Prostate gland (tissue), 2 donors: Measurements from ENCODE around the gene TAGLN. TPM values are rescaled to one million over a fixed set of nuclear protein-coding genes. Genes with fewer than 3 reads are reported as not detected.
A peak's percentile ranks its signal among the peaks of the same experiment; 100 is the strongest.

Source experiments
- DNase-seq: peaks from one replicate; pipeline ENCODE4 v3.0.0-alpha.2; 2019; ENCODE audit warnings: low spot score
- H3K27ac ChIP-seq, 2 donors: fragments of 200-600 bp; sonication (generic); 2 replicates each; pipeline ENCODE4 v1.5.1; 2017 to 2019
- H3K27me3 ChIP-seq: fragments of 200-600 bp; sonication (generic); replicated peaks from 2 replicates; pipeline ENCODE4 v1.5.1; 2019; ENCODE audit not compliant: insufficient read depth
- H3K36me3 ChIP-seq, 2 donors: fragments of 200-600 bp; sonication (generic); 1 replicate in 1 of 2; 2 replicates in 1 of 2; pipeline versions ENCODE4 v1.5.1 to v1.8.1; 2017 to 2019
- H3K4me1 ChIP-seq: fragments of 200-600 bp; sonication (generic); replicated peaks from 2 replicates; pipeline ENCODE4 v1.5.1; 2019
- H3K4me3 ChIP-seq, 2 donors: fragments of 200-600 bp; sonication (generic); 2 replicates each; pipeline ENCODE4 v1.5.1; 2017 to 2019
- H3K9me3 ChIP-seq: fragments of 200-600 bp; sonication (generic); 2 replicates; pipeline ENCODE4 v1.5.1; 2017
- POLR2A ChIP-seq: fragments of 450-650 bp; IDR thresholded peaks from one replicate; pipeline ENCODE4 v1.6.1; 2016; ENCODE audit warnings: antibody characterized with exemption, mild to moderate bottlenecking
- POLR2AphosphoS5 ChIP-seq: sonication (generic); formaldehyde crosslinking; IDR thresholded peaks from one replicate; pipeline ENCODE4 v1.6.1; 2017; ENCODE audit warnings: antibody characterized with exemption
- WGBS: methylation state at CpG from one replicate; pipeline ENCODE4 v1.1.5; 2018; 5-methylcytosine and 5-hydroxymethylcytosine counted together
- intact Hi-C: fragments of 100-400 bp; cut with DNase I; formaldehyde crosslinking; loops from one replicate; pipeline ENCODE4 v1.14.2; 2022
- total RNA-seq, 2 donors: library from RNA; depleted of rRNA; stranded (reverse); fragments of >200 nt; gene quantifications; one replicate each; pipeline ENCODE4 v1.1.0, GENCODE V29; 2016
- TF ChIP-seq, protein P1 (sequence below), 4 experiments: fragments of 200-600 bp in 2 of 4; fragments of 450-650 bp in 2 of 4; sonication (generic) in 2 of 4; IDR thresholded peaks; 1 replicate in 3 of 4; 2 replicates in 1 of 4; pipeline ENCODE4 v1.5.1; 2016 to 2019; ENCODE audit warnings: antibody characterized with exemption in 4 of 4, mild to moderate bottlenecking in 2 of 4, moderate library complexity in 2 of 4

TAGLN gene
- total RNA-seq, 2 donors from 2014 or later = 2,153 to 2,440 TPM

DNA sequence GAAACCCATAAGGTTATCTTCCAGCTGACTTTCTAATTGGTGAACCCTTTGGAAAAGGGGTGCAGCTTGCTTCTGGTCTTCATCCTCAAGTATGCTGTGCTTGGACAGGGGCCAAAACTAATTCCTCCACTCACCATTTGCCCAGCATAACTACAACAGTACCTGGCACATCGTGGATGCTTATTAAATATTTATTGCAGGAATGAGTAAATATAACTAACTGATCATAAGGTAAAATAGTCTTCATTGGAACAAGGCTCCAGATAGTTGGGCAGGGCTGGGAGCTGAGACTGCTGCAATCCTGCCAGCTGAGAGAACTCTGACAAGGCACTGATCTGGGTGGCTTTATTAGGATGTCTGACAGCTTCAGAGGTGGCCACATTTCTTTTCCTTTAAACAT, 23.0 kb upstream of the TAGLN start:
- peaks cover 10% of the 10 kb centered on the region for H3K4me1 ChIP-seq
- no peaks in the 10 kb centered on the region for H3K9me3 ChIP-seq
- no peaks in the 10 kb centered on the region for H3K36me3 ChIP-seq
- TF ChIP-seq POLR2AphosphoS5 (peak; percentile 93), POLR2A (no peak)
- TF ChIP-seq, protein P1, sequence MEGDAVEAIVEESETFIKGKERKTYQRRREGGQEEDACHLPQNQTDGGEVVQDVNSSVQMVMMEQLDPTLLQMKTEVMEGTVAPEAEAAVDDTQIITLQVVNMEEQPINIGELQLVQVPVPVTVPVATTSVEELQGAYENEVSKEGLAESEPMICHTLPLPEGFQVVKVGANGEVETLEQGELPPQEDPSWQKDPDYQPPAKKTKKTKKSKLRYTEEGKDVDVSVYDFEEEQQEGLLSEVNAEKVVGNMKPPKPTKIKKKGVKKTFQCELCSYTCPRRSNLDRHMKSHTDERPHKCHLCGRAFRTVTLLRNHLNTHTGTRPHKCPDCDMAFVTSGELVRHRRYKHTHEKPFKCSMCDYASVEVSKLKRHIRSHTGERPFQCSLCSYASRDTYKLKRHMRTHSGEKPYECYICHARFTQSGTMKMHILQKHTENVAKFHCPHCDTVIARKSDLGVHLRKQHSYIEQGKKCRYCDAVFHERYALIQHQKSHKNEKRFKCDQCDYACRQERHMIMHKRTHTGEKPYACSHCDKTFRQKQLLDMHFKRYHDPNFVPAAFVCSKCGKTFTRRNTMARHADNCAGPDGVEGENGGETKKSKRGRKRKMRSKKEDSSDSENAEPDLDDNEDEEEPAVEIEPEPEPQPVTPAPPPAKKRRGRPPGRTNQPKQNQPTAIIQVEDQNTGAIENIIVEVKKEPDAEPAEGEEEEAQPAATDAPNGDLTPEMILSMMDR (IDR thresholded peaks at IDR 0.05) = no peak
- peak; percentile 85 for DNase-seq
- intact Hi-C loops = loop anchor here (5.0 kb wide), 1 partner anchor 34 kb away; the partner anchor contains the start of gene PAFAH1B2
- 15% methylated on average over 1 of the region's 1 CpG for WGBS
- H3K27me3 ChIP-seq = no peaks in the 10 kb centered on the region
- H3K27ac ChIP-seq = peak overlapping the region; percentile 31 to 98
- no peak overlapping the region for H3K4me3 ChIP-seq

DNA sequence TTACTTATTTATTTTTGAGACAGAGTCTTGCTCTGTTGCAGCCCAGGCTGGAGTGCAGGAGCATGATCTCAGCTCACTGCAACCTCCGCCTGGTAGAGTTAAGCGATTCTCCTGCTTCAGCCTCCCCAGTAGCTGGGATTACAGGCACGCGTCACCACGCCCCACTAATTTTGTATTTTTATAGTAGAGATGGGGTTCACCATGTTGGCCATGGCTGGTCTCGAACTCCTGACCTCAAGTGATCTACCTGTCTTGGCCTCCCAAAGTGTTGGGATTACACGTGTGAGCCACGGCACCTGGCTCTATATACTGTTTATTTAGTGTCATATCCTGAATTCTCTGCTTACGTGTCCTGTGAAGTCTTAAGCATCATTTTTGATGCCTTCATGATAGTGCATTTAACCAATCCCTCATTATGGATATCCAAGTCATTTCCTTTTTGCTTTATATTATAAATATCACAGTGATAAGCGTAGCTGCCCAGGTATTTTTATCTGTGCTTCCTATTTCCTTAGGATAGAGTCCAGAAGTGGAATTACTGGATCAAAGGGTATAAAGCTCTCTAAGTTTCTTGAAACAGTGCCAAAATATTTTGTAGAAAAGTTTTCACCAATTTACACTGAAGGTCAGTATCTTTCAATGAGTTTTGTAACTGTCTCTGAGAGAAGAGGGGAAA, 21.5 kb upstream of the TAGLN start:
- no peaks in the 10 kb centered on the region for H3K9me3 ChIP-seq
- no peaks in the 10 kb centered on the region for H3K36me3 ChIP-seq
- 74% methylated on average over 10 of the region's 10 CpGs for WGBS
- H3K4me3 ChIP-seq = peak overlapping the region; percentile 96 to 99
- peaks cover 15% of the 10 kb centered on the region for H3K4me1 ChIP-seq
- intact Hi-C loops = loop anchor here (2.0 to 5.0 kb wide), 2 partner anchors 35 to 49 kb away; partner anchors contain the start of gene PAFAH1B2
- no peaks in the 10 kb centered on the region for H3K27me3 ChIP-seq
- peak overlapping the region; percentile 98 to 99 for H3K27ac ChIP-seq
- TF ChIP-seq, protein P1 (IDR thresholded peaks at IDR 0.05) = no peak
- TF ChIP-seq POLR2A (no peak), POLR2AphosphoS5 (no peak)
- DNase-seq = no peak

DNA sequence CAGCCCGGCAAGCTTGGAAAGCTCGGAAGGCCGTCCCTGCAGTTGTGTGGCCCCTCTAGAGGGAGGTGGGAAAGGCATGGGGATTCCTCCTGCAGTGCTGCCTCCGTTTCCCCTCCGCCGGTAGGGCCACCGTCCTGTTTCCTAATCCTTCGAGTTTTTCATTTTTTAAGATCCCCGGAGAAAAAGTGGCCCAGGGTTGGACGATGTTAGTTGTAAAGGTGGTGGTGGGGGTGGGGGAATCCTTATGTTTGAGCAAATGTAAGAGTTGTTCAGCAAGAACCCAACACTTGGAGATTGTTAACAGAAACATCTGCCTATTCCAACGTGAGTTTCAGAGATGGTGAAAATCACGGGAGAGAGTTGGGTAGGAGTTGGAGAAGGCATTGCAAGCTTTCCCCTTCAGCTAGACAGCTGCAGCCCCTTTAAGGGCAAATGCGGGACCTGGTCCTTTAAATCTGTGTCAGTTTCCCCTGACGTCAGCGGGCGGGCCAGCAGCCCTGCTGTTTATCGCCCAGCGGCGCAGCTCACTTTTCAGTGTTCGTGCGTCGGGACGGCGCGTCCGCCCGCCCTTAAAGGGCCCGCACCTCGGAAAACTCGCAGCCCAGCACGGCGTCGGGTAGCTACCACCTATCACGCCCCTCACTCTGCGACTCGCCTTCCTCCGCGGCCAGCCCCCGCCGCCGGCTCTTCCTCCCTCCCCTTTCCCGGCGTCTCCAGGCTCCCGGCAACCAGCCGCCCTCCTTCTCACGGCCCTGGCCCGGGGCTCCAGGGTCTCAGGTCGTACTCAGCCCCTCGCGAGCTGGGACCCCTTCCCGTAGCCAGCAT, 20.7 kb upstream of the TAGLN start, which contains the start of gene SIDT2:
SIDT2 (plus strand) TSS at position 534 of the 825 bp plus-strand sequence. CDS start 521 bp downstream, outside the sequence.
- Histone ChIP-seq H3K4me1 (peaks cover 15% of the 10 kb centered on the region), H3K4me3 (peak within 1 kb of the TSS; percentile 96 to 99), H3K9me3 (no peaks in the 10 kb centered on the region), H3K36me3 (no peaks in the 10 kb centered on the region), H3K27me3 (no peaks in the 10 kb centered on the region), H3K27ac (peak within 1 kb of the TSS; percentile 98 to 99)
- peak; percentile 94 for DNase-seq
- TF ChIP-seq POLR2AphosphoS5 (peak; percentile 99), POLR2A (peak; percentile 97)
- TF ChIP-seq, protein P1 (IDR thresholded peaks at IDR 0.05) = peak in 1 of 4 experiments; percentile 19
- intact Hi-C loops = loop anchor here (2.0 to 5.0 kb wide), 2 partner anchors 36 to 48 kb away; partner anchors contain the start of gene PAFAH1B2
- WGBS = under 1% methylated on average over 51 of the region's 51 CpGs

DNA sequence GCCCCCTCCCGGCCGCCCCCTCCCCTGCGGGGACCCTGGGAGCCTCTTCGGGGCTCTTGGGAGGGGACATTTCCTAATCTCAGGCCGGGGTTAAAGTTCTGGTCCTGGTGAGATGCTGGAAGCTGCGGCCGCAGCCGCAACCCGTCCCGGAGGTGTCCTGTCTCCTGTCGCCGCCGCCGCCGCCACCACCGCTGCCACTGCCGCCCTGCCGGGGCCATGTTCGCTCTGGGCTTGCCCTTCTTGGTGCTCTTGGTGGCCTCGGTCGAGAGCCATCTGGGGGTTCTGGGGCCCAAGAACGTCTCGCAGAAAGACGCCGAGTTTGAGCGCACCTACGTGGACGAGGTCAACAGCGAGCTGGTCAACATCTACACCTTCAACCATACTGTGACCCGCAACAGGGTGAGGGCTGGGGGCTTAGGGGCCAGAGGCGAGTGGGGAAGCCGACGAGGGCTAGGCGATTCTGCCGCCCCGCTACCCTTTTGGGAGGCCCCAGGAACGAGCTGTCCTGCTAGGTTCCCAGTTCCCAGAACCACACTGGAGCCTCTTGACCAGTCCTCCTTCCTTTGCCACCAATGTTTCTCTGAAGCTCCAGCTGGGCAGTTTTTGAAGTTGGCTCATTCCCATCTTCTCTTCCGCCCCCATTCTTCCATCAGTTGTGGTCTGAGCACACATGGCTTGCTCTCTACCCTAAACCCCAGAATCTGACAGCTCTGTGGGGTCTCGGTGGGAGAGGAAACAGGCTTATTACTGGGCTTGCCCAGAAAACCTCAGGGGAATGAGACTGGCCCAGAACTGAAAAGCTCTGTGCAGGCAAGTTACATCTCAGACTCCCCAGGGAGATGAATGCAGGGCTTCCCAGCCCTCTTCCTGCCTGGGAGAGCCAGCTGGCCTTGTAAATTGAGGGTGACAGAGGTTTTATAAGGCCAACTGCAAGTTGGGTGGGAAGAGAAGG, 19.8 kb upstream of the TAGLN start:
- WGBS = 1% methylated on average over 37 of the region's 39 CpGs
- DNase-seq = no peak
- H3K4me3 ChIP-seq = peak overlapping the region; percentile 96 to 99
- TF ChIP-seq, protein P1 (IDR thresholded peaks at IDR 0.05) = no peak
- TF ChIP-seq POLR2A (no peak), POLR2AphosphoS5 (peak; percentile 55)
- H3K27ac ChIP-seq = peak overlapping the region; percentile 98 to 99
- H3K36me3 ChIP-seq = no peaks in the 10 kb centered on the region
- no peaks in the 10 kb centered on the region for H3K9me3 ChIP-seq
- H3K27me3 ChIP-seq = no peaks in the 10 kb centered on the region
- intact Hi-C loops = loop anchor here (2.0 to 5.0 kb wide), 2 partner anchors 37 to 47 kb away; partner anchors contain the start of gene PAFAH1B2
- peaks cover 15% of the 10 kb centered on the region for H3K4me1 ChIP-seq
